ENCODE results near the gene CDH18.
A peak's percentile ranks its signal among the peaks of the same experiment; 100 is the strongest.

Gene CDH18

GRCh38 chr5:19928562-19929421 is 59.2 kb downstream of the CDH18 start:
- DNase-seq (ENCODE audit: low spot score) = no peak

DNA sequence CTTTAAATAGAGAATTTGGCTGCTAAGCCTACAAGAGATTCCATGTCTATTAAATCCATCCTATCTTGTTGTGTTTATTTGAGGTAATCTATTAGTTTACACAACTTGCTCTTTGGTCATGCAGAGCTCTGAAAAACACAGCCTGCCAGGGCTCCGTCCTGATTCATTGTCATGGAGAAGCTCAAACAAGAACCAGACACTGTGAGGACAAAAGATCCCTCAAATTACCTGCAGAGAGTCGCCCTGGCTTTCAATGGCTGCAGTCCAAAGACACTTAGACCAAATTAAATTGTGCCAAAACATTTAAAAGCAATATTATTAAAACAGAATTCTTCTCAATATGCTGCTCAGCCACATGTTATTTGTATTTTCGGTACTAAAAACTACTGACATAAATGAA is 60.1 kb downstream of the CDH18 start:
- no peak for DNase-seq (ENCODE audit: low spot score)

DNA sequence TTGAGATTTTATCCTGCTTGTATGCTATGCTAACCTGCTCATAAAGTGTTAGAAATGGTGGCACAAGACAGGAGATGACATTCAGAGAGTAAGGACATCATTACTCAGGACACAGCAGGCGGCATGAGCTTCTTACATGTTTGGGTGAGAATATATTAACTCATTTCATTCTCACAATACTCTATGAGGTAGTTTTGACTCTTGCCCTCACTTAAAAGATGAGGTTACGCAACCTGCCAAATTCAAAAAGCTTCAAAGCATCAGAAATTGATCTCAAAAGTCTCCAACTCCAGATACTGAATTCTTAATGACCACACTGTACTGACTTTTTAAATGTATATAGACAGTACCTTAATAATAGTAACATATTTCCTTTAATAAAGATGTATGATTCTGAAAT is 60.8 kb downstream of the CDH18 start:
- no peak for DNase-seq (ENCODE audit: low spot score)

- DNase-seq (ENCODE audit: low spot score) = no peak
Measured at GRCh38 chr5:19923742-19924141, 64.3 kb downstream of the CDH18 start.

- DNase-seq (ENCODE audit: low spot score) = no peak
Measured at GRCh38 chr5:19920761-19921160, 67.2 kb downstream of the CDH18 start.

GRCh38 chr5:19918780-19919179 is 69.2 kb downstream of the CDH18 start:
- DNase-seq (ENCODE audit: low spot score) = no peak

GRCh38 chr5:19917588-19918122 is 70.3 kb downstream of the CDH18 start:
- no peak for DNase-seq (ENCODE audit: low spot score)

- DNase-seq (ENCODE audit: low spot score) = no peak
Measured at GRCh38 chr5:19910136-19910535, 77.9 kb downstream of the CDH18 start.

- DNase-seq (ENCODE audit: low spot score) = no peak
Measured at GRCh38 chr5:19904766-19905165, 83.2 kb downstream of the CDH18 start.

DNA sequence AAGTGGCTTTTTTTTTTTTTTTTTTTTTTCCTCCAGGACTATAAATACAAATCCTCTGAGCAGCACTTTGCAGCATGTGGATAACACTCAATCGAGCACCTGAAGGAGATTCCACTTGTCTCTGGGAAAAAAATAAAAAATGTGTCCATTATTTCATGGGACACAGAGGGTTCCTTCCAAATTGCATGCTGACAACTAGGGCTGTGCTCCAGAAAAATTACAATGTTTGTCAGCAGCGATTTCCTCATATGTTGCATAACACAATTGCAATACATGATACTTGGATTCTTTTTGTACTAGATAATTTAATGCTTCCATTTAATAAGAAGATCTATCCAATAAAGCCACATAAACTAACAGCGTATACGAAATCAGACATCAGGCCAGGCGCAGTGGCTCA is 84.4 kb downstream of the CDH18 start:
- DNase-seq (ENCODE audit: low spot score) = no peak

DNA sequence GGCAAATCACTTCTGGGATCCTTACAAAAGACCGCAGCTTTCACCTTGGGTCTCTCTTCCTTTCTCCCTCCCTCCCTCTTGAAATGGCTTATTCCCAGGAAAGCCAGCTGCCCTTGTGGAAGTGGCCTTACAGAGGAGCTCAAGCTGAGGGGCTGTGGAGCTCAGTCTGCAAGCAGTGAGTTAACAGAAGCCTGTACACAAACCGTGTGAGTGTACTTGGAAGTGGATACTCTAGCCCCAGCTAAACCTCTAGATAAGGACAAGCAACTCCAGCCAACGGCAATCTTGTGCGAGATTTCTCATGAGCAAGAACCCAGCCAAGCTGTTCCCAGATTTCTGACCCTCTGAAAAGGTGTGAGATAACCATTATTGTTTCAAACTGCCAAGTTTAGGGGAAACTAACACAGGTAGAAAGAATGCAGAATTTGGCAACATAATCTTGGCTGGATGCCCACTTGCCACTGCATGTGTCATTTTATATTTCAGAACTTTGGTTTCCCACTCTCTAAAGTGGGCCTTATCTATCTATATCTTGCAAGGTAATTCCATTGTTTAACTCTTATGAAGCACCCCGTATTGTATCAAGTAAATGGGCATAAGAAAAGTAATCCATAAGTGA is 85.6 kb downstream of the CDH18 start:
- DNase-seq (ENCODE audit: low spot score) = no peak

GRCh38 chr5:19900269-19900668 is 87.7 kb downstream of the CDH18 start:
- no peak for DNase-seq (ENCODE audit: low spot score)

DNA sequence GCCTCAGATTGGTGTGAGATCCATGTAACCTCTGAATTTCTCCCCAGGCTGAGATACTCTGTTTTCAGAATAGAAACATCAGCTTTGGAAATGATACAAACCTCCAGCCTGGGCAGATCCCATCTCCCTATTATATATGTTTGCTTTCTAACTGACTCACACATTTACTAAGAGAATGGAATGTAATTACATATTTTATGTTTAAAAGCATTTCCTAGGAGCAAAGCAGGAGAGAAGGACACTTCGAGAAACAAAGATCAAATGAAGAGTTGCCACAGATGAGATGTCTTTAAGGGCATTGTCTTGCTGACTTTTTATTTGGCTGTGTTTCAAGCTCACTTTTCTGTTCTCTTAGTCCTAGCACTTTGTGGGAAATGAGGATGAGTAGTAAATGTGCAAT is 96.3 kb downstream of the CDH18 start:
- DNase-seq (ENCODE audit: low spot score) = no peak

DNA sequence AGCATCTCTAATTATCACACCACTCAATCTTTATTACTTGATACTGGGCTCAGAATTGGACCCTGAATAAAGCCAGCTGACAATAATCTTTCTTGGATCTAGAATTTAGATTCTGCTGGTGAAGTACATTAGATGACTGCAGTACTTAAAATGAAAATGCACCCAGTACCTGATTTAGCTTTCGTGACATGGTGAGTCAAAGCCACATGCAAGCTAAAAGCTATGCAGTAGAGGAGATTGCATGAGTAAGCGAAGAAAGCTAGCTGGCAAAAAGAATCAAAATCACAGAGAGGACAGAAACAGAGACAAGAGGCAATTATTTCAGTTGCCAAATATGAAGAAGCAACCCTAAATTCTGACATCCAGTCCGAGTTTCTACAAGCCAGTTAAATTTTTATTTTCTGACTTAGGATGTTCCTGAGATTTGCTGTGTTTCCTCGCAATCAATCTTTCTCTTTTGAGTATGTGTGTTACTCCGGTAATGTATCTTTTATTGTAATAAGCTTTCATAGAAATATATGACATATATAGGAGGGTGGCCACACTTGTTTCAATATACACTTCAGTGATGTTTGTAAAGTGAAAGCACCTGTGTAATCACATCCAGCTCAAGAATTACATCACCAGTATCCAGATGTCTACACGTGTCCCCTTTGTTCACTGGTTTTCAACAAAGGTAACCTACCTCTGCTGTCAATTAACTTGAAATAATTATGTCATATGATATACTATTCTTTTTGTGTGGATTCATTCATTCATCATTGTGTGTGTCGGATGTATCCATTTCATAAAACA is 101.7 kb downstream of the CDH18 start:
- DNase-seq (ENCODE audit: low spot score) = no peak

DNA sequence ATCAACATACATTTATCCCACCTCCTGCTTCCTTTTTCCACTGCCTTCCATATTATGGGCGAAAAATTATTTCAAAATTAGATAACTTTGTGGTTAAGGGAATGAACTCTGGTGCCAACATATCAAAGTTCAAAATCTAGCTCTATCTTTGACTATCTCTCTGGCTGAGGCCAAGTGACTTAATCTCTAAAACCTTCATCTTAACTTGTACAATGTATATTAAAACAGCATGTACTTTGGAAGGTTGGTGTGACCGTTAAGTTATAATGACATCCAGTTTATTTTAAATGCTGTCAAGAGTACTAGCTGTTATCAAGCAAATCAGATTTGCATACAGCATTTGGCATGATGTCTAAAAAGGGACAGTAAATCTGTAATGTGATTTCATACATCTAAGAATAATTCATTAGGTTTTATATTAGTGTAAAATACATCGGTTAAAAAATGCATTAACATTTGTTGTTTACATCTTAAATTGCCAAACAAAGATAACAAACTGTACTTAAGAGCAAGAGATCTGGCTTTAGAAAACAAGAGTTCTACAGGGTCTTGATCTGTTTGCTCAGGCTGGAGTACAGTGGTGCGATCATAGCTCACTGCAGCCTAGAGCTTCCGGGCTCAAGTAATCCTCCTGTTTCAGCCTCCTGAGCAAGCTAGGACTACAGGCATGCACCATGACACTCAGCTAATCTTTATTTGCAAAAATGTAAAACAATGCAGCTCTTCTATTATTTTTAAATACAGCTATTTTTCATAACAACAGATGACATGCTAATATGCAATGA is 102.8 kb downstream of the CDH18 start:
- DNase-seq (ENCODE audit: low spot score) = no peak

DNA sequence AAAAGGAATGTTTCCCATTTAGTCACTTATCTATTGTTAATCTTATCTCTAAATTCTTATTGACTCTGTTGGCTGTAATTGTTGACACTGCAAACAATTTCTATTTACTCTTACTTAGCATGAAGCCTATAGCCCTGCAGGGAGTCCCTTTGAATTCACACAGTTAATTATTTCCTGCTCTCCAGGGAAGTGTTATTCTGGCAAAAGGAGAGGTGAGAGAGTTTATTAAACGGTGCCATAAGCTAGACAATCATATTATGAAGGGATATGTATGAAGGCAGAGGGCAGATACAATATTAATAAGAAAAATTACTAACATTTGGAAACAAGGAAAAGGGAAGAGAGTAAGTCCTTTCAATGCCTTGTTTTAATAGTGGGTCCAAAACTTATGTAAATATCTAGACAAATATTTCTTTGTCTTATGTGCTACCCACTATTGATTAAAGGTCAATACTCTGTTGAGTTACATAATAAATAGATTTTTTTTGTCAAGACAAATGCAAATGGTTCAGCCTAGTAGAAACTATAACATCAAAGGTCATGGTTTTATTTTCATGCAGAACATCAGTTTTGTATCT is 107.1 kb downstream of the CDH18 start:
- peak; percentile 9 for DNase-seq (ENCODE audit: low spot score)

GRCh38 chr5:19880458-19880857 is 107.5 kb downstream of the CDH18 start:
- no peak for DNase-seq (ENCODE audit: low spot score)

DNA sequence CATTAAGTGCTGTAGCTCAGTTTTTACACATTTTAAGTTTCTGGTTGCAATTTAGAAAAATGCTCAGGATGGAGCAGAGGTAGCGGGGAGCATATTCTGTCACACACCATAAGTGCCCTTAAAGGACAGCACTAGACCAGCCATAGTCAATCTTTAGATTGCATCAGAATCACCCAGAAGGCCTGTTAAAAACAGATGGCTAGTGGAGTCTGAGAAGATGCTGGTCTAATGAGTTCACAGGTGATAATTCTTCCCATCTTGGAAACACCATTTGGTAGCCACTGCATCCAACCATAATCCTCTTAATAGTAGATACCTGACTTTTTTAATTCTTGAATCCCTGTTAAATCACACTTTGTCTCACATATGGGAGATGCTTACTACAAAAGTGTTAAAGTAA is 113.2 kb downstream of the CDH18 start:
- no peak for DNase-seq (ENCODE audit: low spot score)

- no peak for DNase-seq (ENCODE audit: low spot score)
Measured at GRCh38 chr5:19866090-19866450, 121.9 kb downstream of the CDH18 start.

GRCh38 chr5:19865336-19866089 is 122.5 kb downstream of the CDH18 start:
- DNase-seq (ENCODE audit: low spot score) = no peak

DNA sequence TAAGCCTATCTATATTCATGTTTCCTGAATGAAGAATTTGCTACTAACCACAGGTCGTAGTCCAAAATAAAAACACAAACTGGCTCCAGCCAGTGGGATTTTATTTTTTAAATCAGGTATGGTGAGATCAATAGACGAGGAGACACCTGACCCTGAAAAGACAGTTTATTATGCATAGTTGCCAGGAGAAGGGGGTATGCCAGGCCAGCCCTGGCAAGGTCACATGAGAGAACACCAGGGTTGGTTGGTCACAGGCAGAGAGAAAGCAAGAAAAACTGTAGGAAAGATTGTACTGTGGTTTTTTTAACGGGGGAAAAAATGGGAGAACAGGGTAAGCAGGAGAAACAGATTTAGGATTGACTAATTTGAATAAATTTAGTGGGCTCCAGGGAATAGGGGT is 125.3 kb downstream of the CDH18 start:
- no peak for DNase-seq (ENCODE audit: low spot score)

Measured in HuH-7.5 (cell line).